HCT116 (cell line): ENCODE data around the gene FERMT2. TPM values are rescaled to one million over a fixed set of nuclear protein-coding genes. Genes with fewer than 3 reads are reported as not detected.
"Not testable (repeated sequence)": the region's sequence is repeated elsewhere in the genome, so short reads cannot be mapped to it uniquely, and the experiment has no call there.

Experiments
- ATAC-seq: fragments of 200-7000 bp; cut with Tn5 transposase; 2 replicates; pipeline ENCODE4 v1.9.1; 2020; ENCODE audit warnings: mild to moderate bottlenecking, moderate library complexity
- BruUV-seq: library from RNA; stranded (reverse); fragments of 400-500 nt; replicated peaks from 2 replicates; lab custom pipeline; 2021; lab: Mats Ljungman, UMichigan
- CTCF ChIA-PET: fragments of 300-600 bp; sonication (Branson Sonifier 250); formaldehyde crosslinking; loops from one replicate; lab custom pipeline; 2021; ENCODE audit warnings: antibody characterized with exemption; lab: Charles Lee
- POLR2A ChIA-PET: fragments of 300-600, 350-600 bp; sonication (Branson Sonifier 250); formaldehyde crosslinking; loops from one replicate; lab custom pipeline; 2021; ENCODE audit warnings: antibody characterized with exemption; lab: Charles Lee
- RAD21 ChIA-PET, 2 experiments: fragments of 300-600 bp; sonication (Branson Sonifier 250); formaldehyde crosslinking; loops; one replicate each; lab custom pipeline; 2023; ENCODE audit warnings: low total read pairs in 2 of 2; ENCODE audit not compliant: uncharacterized antibody in 2 of 2, unreplicated experiment in 2 of 2, low non-redundant PET in 1 of 2; lab: Charles Lee
- DNase-seq: peaks from one replicate; pipeline ENCODE4 v3.0.0-alpha.2; 2010; ENCODE audit warnings: low read depth, low spot score
- H2AFZ ChIP-seq: fragments of 200-600 bp; shearing (Covaris generic), sonication (generic); 2 replicates; pipeline ENCODE4 v1.6.1; 2017; ENCODE audit warnings: low read depth, mixed run types, mixed read lengths, antibody characterized with exemption, low read length; ENCODE audit not compliant: poor library complexity, severe bottlenecking
- H3K27ac ChIP-seq: 2 replicates; pipeline ENCODE4 v1.5.1; 2012; ENCODE audit warnings: low read depth, low read length
- H3K27me3 ChIP-seq: fragments of 200-600 bp; sonication (generic); 2 replicates; pipeline ENCODE4 v1.6.1; 2016; ENCODE audit warnings: mixed run types, low read length, mixed read lengths; ENCODE audit not compliant: insufficient read depth
- H3K36me3 ChIP-seq, 2 experiments: fragments of 200-500 bp in 1 of 2; fragments of 200-600 bp in 1 of 2; sonication (Bioruptor generic) in 1 of 2; sonication (generic) in 1 of 2; 2 replicates each; pipeline versions ENCODE4 v1.5.1 to v1.6.1; 2014 to 2016; ENCODE audit warnings: low read length in 2 of 2, inconsistent platforms in 1 of 2, mixed read lengths in 1 of 2, mixed run types in 1 of 2; ENCODE audit not compliant: insufficient read depth in 2 of 2, control insufficient read depth in 1 of 2
- H3K4me1 ChIP-seq, 2 experiments: fragments of 200-600 bp in 1 of 2; sonication (generic) in 1 of 2; 2 replicates each; pipeline versions ENCODE4 v1.5.1 to v1.6.1; 2012 to 2017; ENCODE audit warnings: low read length in 2 of 2, inconsistent platforms in 1 of 2, mild to moderate bottlenecking in 1 of 2, mixed read lengths in 1 of 2, mixed run types in 1 of 2, moderate library complexity in 1 of 2; ENCODE audit not compliant: insufficient read depth in 2 of 2, control insufficient read depth in 1 of 2
- H3K4me2 ChIP-seq: fragments of 200-600 bp; sonication (generic); 2 replicates; pipeline ENCODE4 v1.6.1; 2017; ENCODE audit warnings: mixed run types, low read length, mixed read lengths
- H3K4me3 ChIP-seq, 2 experiments: fragments of 200-600 bp in 1 of 2; sonication (generic) in 1 of 2; replicated peaks in 1 of 2; 2 replicates each; pipeline ENCODE4 v1.5.1; 2011 to 2016; ENCODE audit warnings: low read length in 2 of 2, control low read depth in 1 of 2, low read depth in 1 of 2, mild to moderate bottlenecking in 1 of 2, mixed read lengths in 1 of 2, mixed run types in 1 of 2
- H3K79me2 ChIP-seq: fragments of 200-600 bp; sonication (generic); 2 replicates; pipeline ENCODE4 v1.6.1; 2017; ENCODE audit warnings: mild to moderate bottlenecking, mixed run types, low read length, moderate library complexity, mixed read lengths; ENCODE audit not compliant: insufficient read depth
- H3K9ac ChIP-seq: fragments of 200-600 bp; sonication (generic); 2 replicates; pipeline ENCODE4 v1.6.1; 2016; ENCODE audit warnings: low read length, mixed read lengths
- H3K9me2 ChIP-seq: fragments of 200-600 bp; sonication (generic), shearing (Covaris generic); 2 replicates; pipeline ENCODE4 v1.6.1; 2017; ENCODE audit warnings: mixed run types, mild to moderate bottlenecking, moderate library complexity; ENCODE audit not compliant: insufficient read depth
- H3K9me3 ChIP-seq, 2 experiments: fragments of 200-500 bp in 1 of 2; fragments of 200-600 bp in 1 of 2; sonication (Bioruptor generic) in 1 of 2; sonication (generic) in 1 of 2; 2 replicates each; pipeline ENCODE4 v1.6.1; 2014 to 2017; ENCODE audit warnings: low read length in 2 of 2, mixed read lengths in 2 of 2, inconsistent platforms in 1 of 2, low read depth in 1 of 2, mild to moderate bottlenecking in 1 of 2, mixed run types in 1 of 2, moderate library complexity in 1 of 2; ENCODE audit not compliant: control insufficient read depth in 1 of 2, insufficient read depth in 1 of 2
- H4K20me1 ChIP-seq: fragments of 200-600 bp; sonication (generic), shearing (Covaris generic); 2 replicates; pipeline ENCODE4 v1.6.1; 2017; ENCODE audit warnings: mixed run types, mild to moderate bottlenecking, moderate library complexity; ENCODE audit not compliant: insufficient read depth
- MAX ChIP-seq: IDR thresholded peaks from 2 replicates; pipeline ENCODE4 v1.6.1; 2012
- YY1 ChIP-seq: IDR thresholded peaks from 2 replicates; pipeline ENCODE4 v1.6.1; 2011; ENCODE audit warnings: low read length, low read depth, moderate library complexity, mild to moderate bottlenecking; ENCODE audit not compliant: insufficient replicate concordance; ENCODE audit errors: extremely low read depth
- intact Hi-C: fragments of 100-400 bp; cut with micrococcal nuclease; formaldehyde crosslinking; loops from 2 replicates; pipeline ENCODE4 v1.10.0; 2022
- total RNA-seq: library from RNA; stranded (reverse); gene quantifications from one replicate; pipeline ENCODE4 v1.2.1, GENCODE V29; 2021; ENCODE audit not compliant: unreplicated experiment

The FERMT2 gene
- total RNA-seq, 1 experiment from 2014 or later = 24.8 TPM

GRCh38 chr14:52868911-52869618 lies 81.8 kb downstream of the FERMT2 start:
- H3K36me3 ChIP-seq = peaks cover 8 to 11% of the 10 kb centered on the region in 2 experiments
- no peaks in the 10 kb centered on the region for H3K4me1 ChIP-seq
- no peak for TF ChIP-seq YY1
- no peak overlapping the region for H3K9ac ChIP-seq
- CTCF ChIA-PET = no interaction called here
- POLR2A ChIA-PET = no interaction called here
- no peaks in the 10 kb centered on the region for H4K20me1 ChIP-seq
- H3K9me3 ChIP-seq = no peaks in the 10 kb centered on the region
- BruUV-seq = no TSS peak
- H3K9me2 ChIP-seq = no peaks in the 10 kb centered on the region
- intact Hi-C loops = no loop called here
- H3K27ac ChIP-seq = no peak overlapping the region
- H2AFZ ChIP-seq = no peak overlapping the region
- no peak overlapping the region for H3K4me3 ChIP-seq
- no peak overlapping the region for H3K4me2 ChIP-seq
- ATAC-seq = no peak
- no peak for DNase-seq
- H3K79me2 ChIP-seq = no peaks in the 10 kb centered on the region
- no peaks in the 10 kb centered on the region for H3K27me3 ChIP-seq
- RAD21 ChIA-PET = no interaction called here

- DNase-seq, H3K27ac ChIP-seq, CTCF ChIA-PET, H3K9ac ChIP-seq, H3K27me3 ChIP-seq, H3K9me3 ChIP-seq, ATAC-seq, intact Hi-C loops, H4K20me1 ChIP-seq, H3K4me2 ChIP-seq, RAD21 ChIA-PET, H2AFZ ChIP-seq, BruUV-seq, H3K36me3 ChIP-seq, H3K4me3 ChIP-seq, H3K79me2 ChIP-seq, H3K4me1 ChIP-seq, H3K9me2 ChIP-seq: not testable (repeated sequence)
- POLR2A ChIA-PET = interaction anchor here (0.6 kb wide), 1 partner anchor 21 kb away, joined by 3 read pairs; no protein-coding TSS in a partner anchor
Observed at GRCh38 chr14:52864893-52865292, 86.0 kb downstream of the FERMT2 start.

- H3K9me2 ChIP-seq = no peaks in the 10 kb centered on the region
- H3K9ac ChIP-seq = no peak overlapping the region
- no peaks in the 10 kb centered on the region for H3K27me3 ChIP-seq
- H3K9me3 ChIP-seq = no peaks in the 10 kb centered on the region
- peaks cover 0 to 7% of the 10 kb centered on the region in 2 experiments for H3K36me3 ChIP-seq
- no peaks in the 10 kb centered on the region for H4K20me1 ChIP-seq
- no peaks in the 10 kb centered on the region for H3K4me1 ChIP-seq
- no peak overlapping the region for H2AFZ ChIP-seq
- intact Hi-C loops = no loop called here
- CTCF ChIA-PET = no interaction called here
- TF ChIP-seq YY1 (no peak), MAX (no peak)
- TF ChIP-seq, all 23 proteins: peak for 0
- Histone ChIP-seq H3K4me3 (no peak overlapping the region), H3K4me2 (no peak overlapping the region), H3K79me2 (no peaks in the 10 kb centered on the region), H3K27ac (no peak overlapping the region)
- ChIA-PET POLR2A (no interaction called here), RAD21 (no interaction called here)
- DNase-seq (no peak), ATAC-seq (no peak)
- BruUV-seq = no TSS peak
Observed at GRCh38 chr14:52863334-52863700, 87.5 kb downstream of the FERMT2 start.
